Stimulated activated naive B cell treated with anti-CD40 and anti-IgM and Interleukin-4, amounts not matched to agents 10 μg/mL and 1 μg/mL and 100 μg/mL, for 72 hours (primary cell): ENCODE results near the gene LCN1.
"Not testable (repeated sequence)": the region's sequence is repeated elsewhere in the genome, so short reads cannot be mapped to it uniquely, and the experiment has no call there.

Experiments
- ATAC-seq, 2 donors: fragments of 150-1000 bp; cut with Tn5 transposase; replicated peaks; 2 replicates each; pipeline ENCODE4 v1.10.0; 2021; ENCODE audit warnings: moderate library complexity in 1 of 2
- DNase-seq: peaks from one replicate; pipeline ENCODE4 v3.0.0; 2021
- H3K27ac Mint-ChIP-seq: one replicate; pipeline ENCODE4 v1.8.0; 2022; ENCODE audit warnings: mild to moderate bottlenecking, mixed read lengths
- H3K27me3 Mint-ChIP-seq, 2 donors: one replicate each; pipeline ENCODE4 v1.8.0; 2022; ENCODE audit warnings: mixed read lengths in 2 of 2
- H3K36me3 Mint-ChIP-seq, 2 donors: one replicate each; pipeline ENCODE4 v1.8.0; 2022; ENCODE audit warnings: mixed read lengths in 2 of 2, mild to moderate bottlenecking in 1 of 2
- H3K4me1 Mint-ChIP-seq, 2 donors: one replicate each; pipeline ENCODE4 v1.8.0; 2022; ENCODE audit warnings: mixed read lengths in 2 of 2, mild to moderate bottlenecking in 1 of 2
- H3K4me3 Mint-ChIP-seq, 2 donors: one replicate each; pipeline ENCODE4 v1.8.0; 2022; ENCODE audit warnings: mild to moderate bottlenecking in 2 of 2, mixed read lengths in 2 of 2, moderate library complexity in 1 of 2
- H3K9me3 Mint-ChIP-seq, 2 donors: one replicate each; pipeline ENCODE4 v1.8.0; 2022; ENCODE audit warnings: mixed read lengths in 2 of 2, mild to moderate bottlenecking in 1 of 2

LCN1 gene

DNA sequence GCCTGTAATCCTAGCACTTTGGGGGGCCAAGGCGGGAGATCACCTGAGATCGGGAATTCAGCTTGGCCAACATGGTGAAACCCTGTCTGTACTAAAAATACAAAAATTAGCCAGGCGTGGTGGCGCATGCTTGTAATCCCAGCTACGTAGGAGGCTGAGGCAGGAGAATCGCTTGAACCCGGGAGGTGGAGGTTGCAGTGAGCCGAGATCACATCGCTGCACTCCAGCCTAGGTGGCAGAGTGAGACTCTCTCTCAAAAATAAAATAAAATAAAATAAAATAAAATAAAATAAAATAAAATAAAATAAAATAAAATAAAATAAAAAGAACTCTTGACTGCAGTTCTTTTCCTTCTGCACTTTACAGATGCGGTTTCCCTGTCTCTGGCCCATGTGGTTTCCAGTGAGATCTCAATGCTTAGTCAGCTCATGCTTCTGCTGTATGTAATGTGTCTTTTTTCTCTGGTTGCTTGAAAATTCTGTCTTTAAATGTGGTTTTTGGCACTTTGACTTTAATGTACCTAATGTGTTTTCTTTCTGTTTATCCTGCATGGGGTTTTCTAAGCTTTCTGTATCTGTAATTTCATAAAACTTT is 7.7 kb downstream of the LCN1 start:
- not testable (repeated sequence) for H3K36me3 Mint-ChIP-seq, DNase-seq, H3K4me1 Mint-ChIP-seq, H3K4me3 Mint-ChIP-seq, H3K9me3 Mint-ChIP-seq, ATAC-seq, H3K27ac Mint-ChIP-seq
- H3K27me3 Mint-ChIP-seq: peaks cover 15 to 16% of the 10 kb centered on the region in 2 donors

- Mint-ChIP-seq H3K9me3 (no peaks in the 10 kb centered on the region), H3K27me3 (peaks cover 26 to 27% of the 10 kb centered on the region in 2 donors), H3K27ac (no peak overlapping the region), H3K4me1 (no peaks in the 10 kb centered on the region), H3K36me3 (no peaks in the 10 kb centered on the region), H3K4me3 (no peak overlapping the region)
- ATAC-seq (no peak), DNase-seq (no peak)
These were observed 8.9 kb downstream of the LCN1 start for GRCh38 chr9:135530146-135530545.

DNA sequence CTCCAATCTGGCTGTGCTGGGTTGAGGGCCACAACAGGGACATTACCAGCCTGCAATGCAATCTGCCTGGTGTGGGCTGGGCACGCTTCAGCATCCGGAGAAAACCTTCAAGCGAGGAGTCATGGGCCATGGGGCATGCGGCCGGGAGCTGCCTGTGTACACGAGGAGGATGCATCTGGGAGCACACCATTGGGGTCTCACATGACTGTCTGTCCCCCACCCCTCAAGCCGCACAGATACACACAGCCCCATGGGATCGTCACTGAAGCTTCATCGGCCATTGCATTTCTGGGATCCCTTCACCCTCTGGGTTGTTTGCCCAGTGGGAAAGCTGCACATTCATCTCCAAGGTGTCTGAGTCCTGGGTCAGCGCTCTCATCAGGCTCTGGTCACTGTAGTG is 9.9 kb downstream of the LCN1 start:
- H3K27ac Mint-ChIP-seq: no peak overlapping the region
- no peak overlapping the region for H3K4me3 Mint-ChIP-seq
- peaks cover 26 to 27% of the 10 kb centered on the region in 2 donors for H3K27me3 Mint-ChIP-seq
- H3K9me3 Mint-ChIP-seq: no peaks in the 10 kb centered on the region
- H3K4me1 Mint-ChIP-seq: no peaks in the 10 kb centered on the region
- ATAC-seq (no peak), DNase-seq (no peak)
- H3K36me3 Mint-ChIP-seq: no peaks in the 10 kb centered on the region

GRCh38 chr9:135533113-135533512 is 11.9 kb downstream of the LCN1 start:
- DNase-seq (no peak), ATAC-seq (no peak)
- Mint-ChIP-seq H3K27me3 (peaks cover 26 to 27% of the 10 kb centered on the region in 2 donors), H3K4me3 (no peak overlapping the region), H3K27ac (no peak overlapping the region), H3K36me3 (no peaks in the 10 kb centered on the region), H3K9me3 (peaks cover 0 to 1% of the 10 kb centered on the region in 2 donors), H3K4me1 (no peaks in the 10 kb centered on the region)

DNA sequence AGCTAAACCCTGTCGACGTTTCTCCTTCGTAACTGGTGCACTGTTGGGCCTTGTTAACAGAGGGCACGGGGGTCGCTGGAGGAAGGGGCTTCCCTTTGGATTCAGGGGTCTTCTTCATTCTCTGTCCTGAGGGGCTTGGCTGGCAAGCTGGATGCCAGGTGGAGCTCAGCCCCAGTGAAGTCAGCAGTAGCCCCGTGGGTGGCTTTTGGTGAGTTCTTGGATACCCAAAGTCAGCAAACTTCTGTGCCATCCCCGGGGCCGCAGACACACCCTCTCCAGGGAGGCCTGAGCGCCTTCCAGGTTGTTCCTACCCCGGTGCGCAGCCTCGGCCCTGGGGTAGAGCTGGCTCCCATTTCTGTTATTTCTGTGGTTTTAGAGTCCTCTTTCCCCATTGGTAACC is 12.4 kb downstream of the LCN1 start:
- no peak for ATAC-seq
- Mint-ChIP-seq H3K4me1 (no peaks in the 10 kb centered on the region), H3K4me3 (no peak overlapping the region), H3K9me3 (peaks cover 0 to 1% of the 10 kb centered on the region in 2 donors), H3K27me3 (peaks cover 26 to 27% of the 10 kb centered on the region in 2 donors), H3K36me3 (no peaks in the 10 kb centered on the region), H3K27ac (no peak overlapping the region)
- no peak for DNase-seq

GRCh38 chr9:135534192-135534711 is 13.0 kb downstream of the LCN1 start:
- not testable (repeated sequence) for DNase-seq, ATAC-seq, H3K4me1 Mint-ChIP-seq, H3K36me3 Mint-ChIP-seq, H3K27ac Mint-ChIP-seq, H3K9me3 Mint-ChIP-seq, H3K4me3 Mint-ChIP-seq
- peaks cover 24 to 25% of the 10 kb centered on the region in 2 donors for H3K27me3 Mint-ChIP-seq

DNA sequence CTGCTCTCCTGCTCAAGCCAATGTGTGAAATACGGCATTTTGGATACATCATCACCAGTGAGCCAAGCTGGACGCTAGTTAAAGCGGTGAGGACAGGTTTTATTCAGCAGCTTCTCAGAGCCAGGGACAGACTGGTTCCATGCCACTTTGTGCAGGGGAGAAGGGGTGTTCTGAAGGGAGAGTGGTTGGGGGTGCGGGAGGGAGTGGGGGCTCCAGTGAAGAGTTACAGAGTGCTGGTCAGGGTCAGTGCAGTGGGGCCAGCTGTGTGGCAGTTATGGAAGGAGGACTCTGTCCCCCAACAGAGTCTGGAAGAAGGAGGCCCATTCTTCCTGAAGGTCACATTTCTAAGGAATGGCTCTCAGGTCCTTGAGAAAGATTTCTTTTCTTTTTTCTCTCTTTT is 13.6 kb downstream of the LCN1 start:
- not testable (repeated sequence) for DNase-seq, H3K4me3 Mint-ChIP-seq, H3K27ac Mint-ChIP-seq, H3K4me1 Mint-ChIP-seq, H3K9me3 Mint-ChIP-seq, ATAC-seq, H3K36me3 Mint-ChIP-seq
- H3K27me3 Mint-ChIP-seq: peaks cover 19 to 24% of the 10 kb centered on the region in 2 donors

DNA sequence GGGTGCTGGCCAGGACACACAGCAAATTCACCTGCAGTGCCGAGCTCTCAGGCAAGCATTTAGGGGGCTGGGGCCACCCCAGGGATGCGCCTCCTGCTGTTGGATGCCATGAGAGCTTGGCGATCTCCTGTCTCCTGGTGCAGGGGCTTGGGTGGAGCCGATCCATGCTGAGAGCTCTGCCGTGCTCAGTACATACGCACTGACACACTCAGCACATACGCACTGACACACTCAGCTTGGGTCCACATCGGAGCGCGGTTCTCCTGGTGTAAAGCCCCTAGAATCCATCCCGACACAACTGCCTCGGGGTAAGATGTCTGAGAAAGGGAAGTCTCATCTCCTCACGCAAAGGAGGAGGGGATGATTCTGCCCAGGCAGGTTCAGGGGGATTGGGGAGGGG is 14.4 kb downstream of the LCN1 start:
- not testable (repeated sequence) for H3K9me3 Mint-ChIP-seq, ATAC-seq, H3K4me3 Mint-ChIP-seq, H3K27ac Mint-ChIP-seq, H3K36me3 Mint-ChIP-seq, H3K4me1 Mint-ChIP-seq, DNase-seq
- peaks cover 18 to 31% of the 10 kb centered on the region in 2 donors for H3K27me3 Mint-ChIP-seq

- no peak for ATAC-seq
These were observed 15.0 kb downstream of the LCN1 start for GRCh38 chr9:135536216-135536615.

DNA sequence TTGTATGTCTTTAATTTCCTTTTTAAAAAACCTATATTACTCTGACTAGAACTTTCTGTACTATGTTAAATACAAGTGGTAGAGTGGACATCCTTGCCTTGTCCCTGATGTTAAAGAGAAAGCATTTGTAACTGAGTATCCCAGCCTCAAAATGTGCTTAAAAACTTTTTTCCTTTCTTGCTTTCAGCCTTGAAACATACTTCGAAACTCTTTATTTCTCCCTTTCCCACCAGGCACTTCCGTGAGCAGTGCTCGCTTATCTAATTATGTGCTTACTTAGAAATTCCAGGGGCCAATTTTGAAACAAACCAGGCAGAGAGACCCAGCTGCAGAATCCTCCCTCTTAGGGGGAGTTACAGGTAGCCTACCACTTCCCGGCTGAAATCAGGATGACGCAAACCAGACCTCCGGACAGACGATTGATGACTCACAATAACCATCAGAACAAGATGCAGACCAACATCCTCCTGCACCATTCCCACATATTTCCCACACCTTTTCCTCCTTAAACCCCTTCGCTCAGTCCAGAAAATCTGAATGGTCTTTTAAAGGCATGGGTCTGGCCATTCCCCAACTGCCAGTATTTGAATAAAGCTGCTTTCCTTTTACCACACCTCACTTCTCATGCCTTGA is 22.1 kb downstream of the LCN1 start:
- ATAC-seq, DNase-seq, H3K36me3 Mint-ChIP-seq, H3K4me1 Mint-ChIP-seq, H3K4me3 Mint-ChIP-seq, H3K9me3 Mint-ChIP-seq, H3K27ac Mint-ChIP-seq: not testable (repeated sequence)
- peaks cover 14 to 19% of the 10 kb centered on the region in 2 donors for H3K27me3 Mint-ChIP-seq

More at GRCh38 chr9:135536216-135536615, 15.0 kb downstream of the LCN1 start:
- H3K9me3 Mint-ChIP-seq: peaks cover 0 to 1% of the 10 kb centered on the region in 2 donors
- H3K27ac Mint-ChIP-seq: no peak overlapping the region
- H3K4me3 Mint-ChIP-seq: no peak overlapping the region
- no peaks in the 10 kb centered on the region for H3K36me3 Mint-ChIP-seq
- DNase-seq: no peak
- H3K4me1 Mint-ChIP-seq: no peaks in the 10 kb centered on the region
- H3K27me3 Mint-ChIP-seq: peaks cover 16 to 30% of the 10 kb centered on the region in 2 donors

DNA sequence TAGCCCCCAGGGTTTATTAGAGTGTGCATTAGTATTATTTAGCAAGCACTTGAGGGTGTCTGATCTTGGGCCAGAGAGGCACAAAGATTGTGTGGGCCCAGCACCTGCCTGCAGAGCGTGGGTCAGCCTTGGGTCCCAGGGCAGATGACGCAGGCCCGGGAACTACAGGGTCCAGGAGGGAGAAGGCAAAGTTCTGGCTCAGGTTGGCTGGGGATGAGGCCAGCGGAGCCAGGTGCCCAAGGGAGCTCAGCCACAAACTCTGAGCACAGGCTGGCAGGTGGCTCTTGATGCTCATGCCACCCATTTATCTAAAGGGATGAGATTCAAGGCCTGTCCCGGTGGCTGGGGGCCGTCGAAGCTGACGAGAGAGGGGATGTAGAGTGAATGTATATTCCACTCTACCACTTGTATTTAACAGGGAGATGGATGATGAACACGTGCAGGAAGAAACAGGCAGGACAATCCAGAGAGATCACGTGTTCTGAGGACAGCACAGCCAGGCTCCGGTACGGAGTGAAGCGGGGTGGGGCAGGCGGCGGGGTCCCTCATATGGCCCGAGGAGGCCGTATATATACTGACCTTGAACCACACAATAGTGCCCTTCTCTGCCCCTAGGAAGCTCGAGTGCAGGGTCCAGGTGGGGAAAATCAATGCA is 23.9 kb downstream of the LCN1 start:
- peaks cover 11 to 14% of the 10 kb centered on the region in 2 donors for H3K27me3 Mint-ChIP-seq
- no peaks in the 10 kb centered on the region for H3K4me1 Mint-ChIP-seq
- no peak overlapping the region for H3K27ac Mint-ChIP-seq
- ATAC-seq (no peak), DNase-seq (no peak)
- no peaks in the 10 kb centered on the region for H3K36me3 Mint-ChIP-seq
- H3K9me3 Mint-ChIP-seq: no peaks in the 10 kb centered on the region
- H3K4me3 Mint-ChIP-seq: no peak overlapping the region

DNA sequence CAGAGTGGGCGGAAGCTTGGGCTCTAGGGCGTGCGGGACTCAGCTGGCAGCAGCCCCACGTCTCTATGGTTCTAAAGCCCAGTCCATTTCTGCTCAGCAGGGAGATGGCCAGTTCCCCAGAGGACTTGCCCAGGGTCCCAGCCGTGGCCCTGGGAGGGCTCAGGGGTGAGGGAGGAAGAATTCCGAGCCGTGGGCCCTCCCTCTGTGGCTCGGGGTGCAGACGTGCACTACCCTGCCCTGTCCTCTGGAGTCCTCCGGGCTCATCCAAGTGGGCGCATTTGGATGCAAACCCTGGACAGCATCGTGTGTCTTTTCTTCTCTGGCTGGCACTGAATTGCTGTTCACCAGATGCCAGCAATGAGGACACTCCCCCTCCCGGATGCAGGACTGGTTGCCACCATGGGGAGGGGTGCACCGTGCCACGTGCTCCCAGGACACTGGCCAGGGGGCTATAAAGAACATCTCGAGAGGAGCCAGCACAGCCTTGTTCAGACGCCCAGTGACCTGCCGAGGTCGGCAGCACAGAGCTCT is 24.5 kb downstream of the LCN1 start, which contains the start of gene OBP2A:
Gene OBP2A (plus strand): TSS at position 481 of the 531 bp plus-strand sequence. CDS start 55 bp downstream, outside the sequence.
- H3K4me3 Mint-ChIP-seq, H3K9me3 Mint-ChIP-seq, H3K4me1 Mint-ChIP-seq, H3K36me3 Mint-ChIP-seq, H3K27ac Mint-ChIP-seq, ATAC-seq, DNase-seq: not testable (repeated sequence)
- H3K27me3 Mint-ChIP-seq: peaks cover 7 to 14% of the 10 kb centered on the region in 2 donors

GRCh38 chr9:135546792-135547617 is 25.8 kb downstream of the LCN1 start:
- peaks cover 7 to 14% of the 10 kb centered on the region in 2 donors for H3K27me3 Mint-ChIP-seq
- DNase-seq, H3K9me3 Mint-ChIP-seq, ATAC-seq, H3K27ac Mint-ChIP-seq, H3K4me1 Mint-ChIP-seq, H3K4me3 Mint-ChIP-seq, H3K36me3 Mint-ChIP-seq: not testable (repeated sequence)
